HG02610 (cell line): ENCODE results near the gene CCDC150.

ENCODE experiments used
- ATAC-seq: cut with Tn5 transposase; IDR thresholded peaks from one replicate; pipeline ENCODE4 v1.9.1; 2021; ENCODE audit warnings: mild to moderate bottlenecking, moderate library complexity; ENCODE audit not compliant: unreplicated experiment

The CCDC150 gene

DNA sequence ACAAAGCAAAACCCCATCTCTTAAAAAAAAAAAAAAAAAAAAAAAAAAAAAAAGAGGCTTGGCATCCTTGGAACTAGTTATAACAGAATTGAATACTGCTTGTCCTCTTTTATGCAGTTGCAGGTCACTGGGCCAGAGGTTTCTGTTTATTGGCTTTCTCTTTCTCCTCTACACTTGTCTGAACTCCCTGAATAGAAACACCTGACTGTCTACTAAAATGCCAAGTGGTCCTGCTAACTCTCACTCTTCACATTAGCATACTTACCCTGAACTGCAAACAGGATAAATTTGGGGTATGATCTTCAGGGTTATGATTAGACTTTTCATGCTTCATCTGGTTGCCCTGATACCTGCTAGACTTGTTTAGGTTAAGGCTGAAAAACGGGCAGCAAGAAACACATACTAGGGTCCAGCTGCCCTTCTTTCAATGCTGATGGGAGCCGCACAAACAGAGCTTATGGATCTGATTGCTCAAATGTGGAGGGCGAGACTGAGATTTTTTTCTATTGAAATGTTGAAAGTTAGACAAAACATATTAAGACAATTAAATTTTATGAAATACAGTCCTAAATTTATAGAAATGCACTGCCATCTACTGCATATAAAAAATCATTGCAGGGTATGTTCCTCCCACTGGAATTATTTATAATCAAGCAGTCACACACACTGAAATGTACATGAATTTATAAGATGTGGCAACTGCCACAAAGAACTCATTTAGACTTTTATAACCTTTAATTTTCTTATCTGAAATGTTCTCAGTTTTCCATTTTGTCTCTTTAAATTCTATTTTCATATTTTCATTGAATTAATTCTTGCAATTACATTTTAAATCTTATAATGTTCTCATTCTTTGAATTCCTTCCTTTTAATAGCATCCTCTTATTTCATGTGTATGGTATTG lies 119.2 kb downstream of the CCDC150 start:
- ATAC-seq: no peak

- no peak for ATAC-seq
These were observed 119.8 kb downstream of the CCDC150 start for GRCh38 chr2:196759378-196759706.

DNA sequence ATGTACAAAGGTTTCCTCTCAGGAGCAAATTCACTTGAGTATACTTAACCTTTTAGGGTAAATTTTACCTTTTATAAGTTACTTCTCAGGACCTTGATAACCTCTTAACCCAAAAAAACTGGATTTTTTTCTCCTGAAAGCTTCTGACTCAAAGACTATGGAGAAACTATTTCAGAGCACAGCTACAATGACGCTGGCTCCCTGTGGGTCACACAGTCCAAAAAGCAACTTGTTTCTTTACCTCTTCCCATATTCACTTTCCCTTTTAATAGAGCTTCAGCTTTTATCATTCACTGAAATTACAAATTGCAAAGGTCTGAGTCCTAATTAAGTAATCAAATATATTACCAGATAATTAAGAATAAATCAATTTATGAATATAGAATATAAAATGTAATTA lies 127.6 kb downstream of the CCDC150 start:
- ATAC-seq: no peak
